NCI-H748 (cell line): ENCODE measurements around the gene PDE6A.

Source experiments
- DNase-seq: peaks from one replicate; lab custom pipeline; 2025; ENCODE audit not compliant: unreplicated experiment; lab: John Stamatoyannopoulos, UW

The PDE6A gene

GRCh38 chr5:149944666-149945065 is at the start of gene PDE6A:
PDE6A (minus strand) TSS chr5:149944793; CDS start chr5:149944673, 120 bp downstream.
- DNase-seq, result no peak

DNA sequence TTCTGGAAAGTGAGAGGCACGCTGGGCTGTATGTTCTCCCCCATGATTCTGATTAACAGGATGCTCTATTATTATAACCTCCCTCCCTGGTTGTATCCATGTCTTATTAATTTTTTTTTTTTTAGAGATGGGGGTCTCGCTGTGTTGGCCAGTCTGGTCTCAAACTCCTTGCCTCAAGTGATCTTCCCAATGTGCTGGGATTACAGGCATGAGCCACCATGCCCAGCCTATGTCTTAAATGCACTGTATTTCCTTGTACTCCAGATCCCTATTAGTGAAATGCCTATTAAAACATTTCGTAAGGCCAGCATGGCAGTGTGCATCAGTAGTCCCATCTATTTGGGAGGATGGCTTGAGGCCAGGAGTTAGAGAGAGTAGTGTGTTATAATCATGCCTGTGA is 48.9 kb upstream of the PDE6A start:
- DNase-seq, result no peak

DNA sequence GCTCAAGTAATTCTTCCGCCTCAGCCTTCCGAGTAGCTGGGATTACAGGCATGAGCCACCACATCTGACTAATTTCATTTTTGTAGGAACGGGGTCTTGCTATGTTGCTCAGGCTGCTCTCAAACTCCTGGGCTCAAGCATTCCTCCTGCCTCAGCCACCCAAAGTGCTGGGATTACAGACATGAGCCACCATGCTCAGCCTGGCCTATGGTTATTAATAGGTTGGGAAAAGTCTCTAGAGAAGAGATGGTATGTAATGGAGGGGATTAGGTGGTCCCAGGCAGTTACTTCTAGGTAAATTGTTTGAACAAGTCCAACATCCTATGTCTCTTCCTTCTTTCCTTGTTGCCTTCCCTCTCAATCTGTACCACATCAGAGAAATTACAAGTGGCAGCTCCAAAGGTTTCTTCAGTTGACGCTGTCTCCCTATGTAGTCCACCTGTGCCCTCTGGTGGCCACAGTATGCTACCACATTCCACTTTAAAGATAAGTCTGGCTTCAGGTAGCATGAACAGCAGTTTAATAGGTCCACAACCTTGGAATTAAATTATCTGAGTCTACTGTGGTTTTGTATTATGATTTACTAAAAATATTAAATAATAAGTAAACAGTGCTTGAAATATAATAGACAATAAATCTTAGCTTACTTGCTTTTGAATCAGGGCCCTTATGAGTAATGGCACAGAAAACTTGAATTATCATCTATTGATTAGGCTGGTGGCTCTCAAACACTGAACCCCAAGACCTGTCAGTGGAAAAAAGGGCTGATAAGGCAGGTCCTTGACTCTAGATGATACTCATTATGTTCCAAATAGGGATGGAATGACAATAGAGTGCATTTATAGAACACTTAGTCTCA is 46.2 kb upstream of the PDE6A start:
- peak; percentile 76 for DNase-seq

DNA sequence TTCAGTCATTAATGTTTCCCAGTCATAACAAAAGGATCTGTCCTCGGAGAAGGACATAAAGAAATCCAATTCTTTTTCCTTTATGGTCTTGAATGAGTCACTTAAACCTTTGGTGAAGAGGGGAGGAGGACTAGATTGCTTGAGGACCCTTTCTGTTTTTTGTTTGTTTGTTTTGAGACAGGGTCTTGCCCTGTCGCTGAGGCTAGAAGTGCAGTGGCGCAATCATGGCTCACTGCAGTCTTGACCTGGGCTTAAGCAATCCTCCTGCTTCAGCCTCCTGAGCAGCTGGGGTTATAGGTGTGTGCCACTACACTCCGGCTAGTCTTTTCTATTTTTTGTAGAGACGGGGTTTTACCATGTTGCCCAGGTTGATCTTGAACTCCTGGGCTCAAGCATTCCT is 43.5 kb upstream of the PDE6A start:
- no peak for DNase-seq

- DNase-seq, result no peak
These were observed 37.9 kb upstream of the PDE6A start for GRCh38 chr5:149982505-149982904.

- no peak for DNase-seq
These were observed 36.6 kb upstream of the PDE6A start for GRCh38 chr5:149981206-149981605.

DNA sequence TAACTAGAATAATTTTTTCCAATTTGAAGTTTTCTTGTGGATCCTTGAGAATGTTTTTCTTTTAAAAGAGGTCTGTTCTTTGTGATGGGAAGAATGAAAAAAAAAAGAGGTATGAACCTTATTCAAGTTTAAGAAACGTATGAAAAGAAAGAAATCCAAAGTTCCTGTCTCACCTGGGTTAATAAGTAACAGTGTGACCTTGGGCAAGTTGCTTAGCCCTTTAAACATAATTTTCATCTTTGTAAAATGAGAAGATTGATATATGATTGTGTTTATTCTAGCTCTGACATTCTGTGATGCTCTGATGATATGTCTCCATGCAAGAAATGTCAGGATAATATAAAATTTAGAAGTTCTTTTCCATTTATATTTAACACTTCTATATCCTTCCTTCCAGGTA is 35.3 kb upstream of the PDE6A start:
- no peak for DNase-seq

DNA sequence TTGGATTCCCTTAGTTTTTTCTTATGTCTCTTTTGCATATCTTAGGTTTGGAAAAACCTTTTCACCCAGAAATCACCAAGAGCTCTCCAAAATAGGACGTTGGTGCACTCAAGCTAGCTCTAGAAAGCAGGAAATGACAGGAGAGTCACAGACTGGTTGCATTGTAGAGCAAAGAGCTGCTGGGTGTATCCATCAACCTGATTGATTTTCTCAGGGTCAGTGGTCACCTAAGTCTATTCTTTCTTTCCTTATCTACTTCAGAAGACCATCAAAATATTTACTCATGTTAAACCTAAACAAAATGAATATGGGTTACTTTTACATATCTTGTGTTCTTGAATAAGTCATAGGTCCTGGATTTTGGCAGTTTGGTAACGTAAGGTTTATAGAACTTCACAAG is 30.8 kb upstream of the PDE6A start:
- no peak for DNase-seq

DNA sequence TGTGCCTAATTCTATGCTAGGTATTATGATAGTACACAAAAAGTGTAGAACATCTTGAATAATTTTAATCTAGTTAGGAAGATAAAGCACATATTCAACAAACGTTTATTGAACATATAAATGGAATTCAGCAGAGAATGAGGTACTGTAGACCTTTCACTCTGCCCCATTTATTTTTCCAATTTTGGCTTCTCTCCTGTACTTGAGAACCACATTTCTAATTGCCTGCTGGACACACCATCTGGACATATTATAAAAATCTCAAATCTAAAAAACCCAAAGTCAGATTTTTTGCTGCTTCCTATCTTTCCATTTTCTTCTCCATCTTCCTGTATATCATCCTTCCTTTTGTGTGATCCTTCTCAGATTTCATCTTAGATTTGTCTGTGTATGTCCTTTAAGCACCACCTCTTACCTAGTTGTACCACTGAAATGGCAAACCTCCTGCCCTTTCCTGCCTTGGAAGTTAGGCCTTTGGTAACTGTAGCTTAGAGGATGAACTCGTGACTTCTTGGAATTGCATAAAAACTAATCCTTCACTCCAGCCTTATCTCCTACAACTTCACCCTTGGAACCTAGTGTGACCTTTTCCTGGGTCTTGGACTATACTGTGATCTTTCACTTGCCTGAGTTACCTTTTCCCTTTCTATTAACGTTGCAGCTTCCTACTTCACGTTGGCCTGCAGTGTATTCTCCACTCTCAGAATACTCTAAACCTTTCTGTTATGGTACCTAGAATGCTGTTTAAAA is 24.8 kb upstream of the PDE6A start:
- DNase-seq, result no peak

DNA sequence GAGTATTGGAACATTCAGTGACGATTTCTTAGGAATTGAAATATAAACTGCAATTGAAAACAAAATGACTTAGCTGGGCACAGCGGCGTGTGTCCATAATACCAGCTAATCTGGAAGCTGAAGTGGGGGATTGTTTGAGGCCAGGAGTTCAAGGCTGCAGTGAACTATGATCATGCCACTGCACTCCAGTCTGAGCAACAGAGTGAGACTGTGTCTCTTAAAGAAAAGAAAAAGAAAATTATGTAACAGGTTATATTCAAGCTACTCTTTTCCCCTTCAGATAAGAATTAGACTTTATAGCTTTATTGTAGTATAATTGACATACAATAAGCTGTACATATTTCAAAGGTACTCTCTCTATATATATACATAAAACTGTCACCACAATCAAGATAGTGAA is 22.4 kb upstream of the PDE6A start:
- DNase-seq, result no peak

- no peak for DNase-seq
These were observed 19.1 kb upstream of the PDE6A start for GRCh38 chr5:149963729-149964128.

DNA sequence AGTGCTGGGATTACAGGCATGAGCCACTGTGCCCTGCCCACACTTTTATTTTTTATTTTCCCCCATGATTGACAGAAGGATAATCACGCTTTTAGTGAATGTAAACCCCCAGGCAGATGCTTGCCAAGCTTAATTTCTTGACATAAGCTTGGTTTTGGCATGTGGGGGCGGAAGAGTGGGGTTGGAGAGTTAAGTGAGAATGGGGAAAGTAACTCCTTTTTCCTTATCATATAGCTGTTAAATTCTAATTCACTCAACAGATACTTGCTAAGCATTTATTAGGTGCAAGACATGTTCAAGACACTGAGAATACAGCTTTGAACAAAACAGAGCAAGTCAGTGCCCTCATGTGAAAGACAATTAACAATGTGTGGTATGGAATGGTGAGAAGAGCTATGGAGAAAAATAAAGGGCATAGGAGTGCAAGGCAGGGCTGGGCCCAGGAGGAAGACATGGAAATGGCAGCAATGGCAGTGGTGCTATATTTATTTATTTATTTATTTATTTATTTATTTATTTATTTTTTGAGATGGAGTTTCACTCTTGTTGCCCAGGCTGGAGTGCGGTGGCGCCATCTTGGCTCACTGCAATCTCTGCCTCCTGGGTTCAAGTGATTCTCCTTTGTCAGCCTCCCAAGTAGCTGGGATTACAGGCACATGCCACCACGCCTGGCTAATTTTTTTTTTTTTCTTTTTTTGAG is 18.2 kb upstream of the PDE6A start:
- no peak for DNase-seq

DNA sequence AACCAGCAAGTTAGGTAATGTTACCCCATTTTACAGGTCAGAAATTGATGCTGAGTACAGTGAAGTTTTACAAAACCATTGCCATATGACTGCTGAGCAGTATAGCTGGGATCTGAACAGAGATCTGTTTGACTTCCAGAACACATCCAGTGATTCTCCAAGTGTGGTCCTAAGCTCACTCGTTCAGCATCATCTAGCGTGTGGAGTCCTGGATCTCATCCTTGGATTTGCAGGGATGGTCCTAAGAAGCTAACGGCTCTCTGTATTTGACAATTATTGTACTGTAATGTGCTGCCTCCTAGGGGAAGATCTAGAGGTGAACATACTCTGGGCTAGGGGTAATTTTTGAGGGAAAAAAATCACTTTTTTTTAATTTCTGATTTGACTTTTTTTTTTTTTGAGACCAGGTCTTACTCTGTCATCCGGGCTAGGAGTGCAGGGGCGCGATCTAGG is 17.4 kb upstream of the PDE6A start:
- peak; percentile 58 for DNase-seq

GRCh38 chr5:149961186-149961685 is 16.6 kb upstream of the PDE6A start:
- peak; percentile 55 for DNase-seq

DNA sequence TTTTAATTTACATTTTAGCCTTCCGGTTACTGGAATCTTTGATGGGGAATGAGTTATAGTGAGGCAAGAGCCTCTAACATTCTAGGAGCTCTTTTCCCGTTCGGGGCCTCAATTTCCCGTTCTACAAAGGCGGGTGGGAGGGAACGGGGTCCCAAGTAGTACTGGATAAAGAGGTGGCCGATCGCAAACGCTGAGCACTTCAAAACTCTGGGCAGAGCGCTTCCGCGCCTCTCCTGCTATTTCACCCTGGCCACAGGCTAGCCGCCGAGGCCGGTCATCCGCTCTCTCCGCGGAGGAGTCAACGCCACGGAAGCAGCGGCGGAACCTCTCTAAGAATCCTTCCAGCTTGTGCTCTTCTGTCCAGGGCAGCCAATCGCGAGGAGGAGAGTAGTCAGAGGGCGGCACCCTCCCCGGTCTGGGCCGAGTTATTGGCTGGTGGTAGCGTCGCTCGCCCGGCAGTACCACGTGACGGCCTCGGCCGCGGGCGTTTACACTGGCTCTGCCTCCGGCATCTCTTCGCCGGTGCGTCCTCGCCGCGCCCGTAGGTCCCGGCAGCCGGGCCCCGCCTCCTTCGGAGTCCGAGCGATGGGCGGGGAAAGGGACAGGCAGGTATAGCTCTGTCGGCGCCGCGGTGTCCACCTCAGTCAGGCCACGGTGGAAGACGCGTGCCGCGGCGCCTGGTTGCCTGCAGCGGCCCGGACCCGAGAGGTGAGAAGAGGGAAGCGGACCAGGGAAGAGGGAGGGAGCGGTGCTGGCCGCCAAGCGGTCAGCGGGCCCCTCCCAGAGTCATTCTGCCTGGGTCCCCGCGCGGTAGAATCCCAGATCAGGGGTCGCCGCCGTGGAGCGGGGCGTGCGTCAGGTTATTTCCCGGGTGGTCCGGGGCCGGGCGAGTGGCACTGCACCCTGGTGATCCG is 15.9 kb upstream of the PDE6A start, which contains the start of gene SLC26A2:
SLC26A2 (plus strand) TSS at position 487 of the 914 bp plus-strand sequence. CDS start 16,895 bp downstream, outside the sequence.
- peak; percentile 98 for DNase-seq

DNA sequence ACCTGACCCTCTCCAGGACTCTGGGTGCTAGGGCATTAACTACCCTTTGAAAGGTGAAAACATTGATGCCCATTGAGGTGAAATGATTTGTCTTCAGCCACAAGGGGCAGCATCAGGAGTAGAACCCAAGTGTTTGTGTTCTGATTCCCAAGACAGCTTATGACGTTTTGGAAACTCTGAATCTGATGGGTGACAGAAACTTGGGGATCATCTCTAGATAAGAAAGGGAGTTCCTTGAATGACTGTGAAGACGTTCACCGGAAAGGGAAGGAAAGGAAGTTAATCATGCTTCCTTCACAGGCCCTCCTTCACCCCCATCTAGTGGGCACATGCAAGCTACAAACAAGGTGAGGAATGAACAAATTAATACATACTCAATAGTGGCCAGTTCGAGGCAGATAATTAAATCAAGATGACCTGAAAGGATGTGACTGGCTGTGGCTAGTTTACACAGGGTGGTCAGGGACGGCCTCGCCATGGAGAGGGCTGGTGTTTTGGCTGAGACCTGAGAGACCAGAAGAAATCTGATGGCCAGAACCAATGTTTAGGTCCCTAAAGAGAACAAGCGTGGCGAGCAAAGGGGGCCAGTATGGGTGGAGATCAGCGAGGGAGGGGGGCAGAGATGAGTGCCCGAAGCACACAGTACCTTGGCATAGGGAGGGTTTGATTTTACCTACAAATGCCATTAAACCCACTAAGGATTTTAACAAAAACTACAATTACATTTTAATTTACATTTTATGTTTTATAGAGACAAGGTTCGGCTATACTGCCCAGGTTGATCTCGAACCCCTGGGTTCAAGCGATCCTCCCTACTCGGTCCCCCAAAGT is 15.0 kb upstream of the PDE6A start:
- DNase-seq, result peak; percentile 31

DNA sequence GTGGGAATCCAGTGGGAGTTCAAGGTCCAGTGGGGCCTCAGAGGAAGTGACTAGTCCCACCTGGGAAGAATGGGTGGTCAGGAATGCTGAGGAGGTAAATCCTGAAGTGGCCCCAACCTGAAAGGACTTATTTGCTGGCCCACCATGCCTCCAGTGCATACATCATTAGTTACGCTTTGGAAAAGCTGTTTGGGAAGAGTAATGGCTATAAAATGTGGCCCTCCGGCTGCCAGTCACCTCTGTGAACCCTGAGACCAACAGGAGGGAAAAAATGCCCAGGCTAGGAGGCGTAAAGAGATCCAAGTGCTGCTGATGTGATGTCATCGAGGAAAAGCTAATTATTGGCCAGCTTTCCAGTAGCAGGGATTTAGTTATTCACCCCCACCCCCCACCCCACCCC is 13.3 kb upstream of the PDE6A start:
- DNase-seq, result no peak

DNA sequence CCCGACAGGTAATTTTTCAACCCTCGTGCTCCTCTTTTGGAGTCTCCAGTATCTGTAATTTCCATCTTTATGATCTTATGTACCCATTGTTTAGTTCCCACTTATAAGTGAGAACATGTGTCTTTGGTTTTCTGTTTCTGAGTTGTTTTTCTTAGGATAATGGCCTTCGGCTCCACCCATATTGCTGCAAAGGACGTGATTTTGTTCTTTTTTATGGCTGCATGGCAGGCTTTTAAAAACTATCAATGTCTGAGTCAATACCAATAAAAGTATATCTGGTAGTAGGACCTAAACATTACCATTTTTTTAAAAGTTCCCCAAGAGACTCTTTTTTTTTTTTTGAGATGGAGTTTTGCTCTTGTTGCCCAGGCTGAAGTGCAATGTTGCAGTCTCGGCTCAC is 12.1 kb upstream of the PDE6A start:
- no peak for DNase-seq

- DNase-seq, result no peak
These were observed 10.2 kb upstream of the PDE6A start for GRCh38 chr5:149954798-149955197.
